C4-2B (cell line): ENCODE data around the gene DIRAS2.

Experiments
- H3K27ac ChIP-seq: fragments of 450-650 bp; 2 replicates; pipeline ENCODE4 v1.5.1; 2017
- CTCF ChIP-seq: fragments of 450-650 bp; conservative IDR thresholded peaks from 2 replicates; pipeline ENCODE4 v1.5.1; 2017; ENCODE audit warnings: mild to moderate bottlenecking
- ZFX ChIP-seq: fragments of 450-650 bp; IDR thresholded peaks from 2 replicates; pipeline ENCODE4 v1.6.1; 2017

DIRAS2 gene

GRCh38 chr9:90642570-90643539 is at the start of gene DIRAS2:
Gene DIRAS2 (minus strand): TSS chr9:90642824. CDS start chr9:90613827, 28,997 bp downstream.
- TF ChIP-seq CTCF (peak; percentile 86), ZFX (no peak)
- no peak within 1 kb of the TSS for H3K27ac ChIP-seq

DNA sequence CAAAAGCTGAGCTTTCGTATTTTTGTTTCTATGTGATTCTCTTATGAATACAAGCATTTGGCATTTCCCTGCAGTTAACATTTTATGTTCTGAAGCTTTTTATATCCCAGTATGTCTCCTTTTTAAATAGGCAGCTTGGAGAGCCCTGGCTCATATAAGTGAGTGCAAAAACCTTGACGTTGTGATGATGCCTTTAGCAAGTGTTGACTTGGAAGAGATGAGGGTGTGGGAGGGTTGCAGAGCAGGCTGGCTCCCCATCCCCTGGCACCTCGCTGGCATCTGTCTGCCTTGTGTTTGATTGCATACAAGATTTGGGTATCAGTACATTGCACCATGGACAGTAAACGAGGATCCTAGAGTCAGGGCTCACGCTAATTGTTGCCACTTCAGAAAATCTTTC is 42.1 kb upstream of the DIRAS2 start:
- TF ChIP-seq ZFX (no peak), CTCF (no peak)
- H3K27ac ChIP-seq, result no peak overlapping the region

DNA sequence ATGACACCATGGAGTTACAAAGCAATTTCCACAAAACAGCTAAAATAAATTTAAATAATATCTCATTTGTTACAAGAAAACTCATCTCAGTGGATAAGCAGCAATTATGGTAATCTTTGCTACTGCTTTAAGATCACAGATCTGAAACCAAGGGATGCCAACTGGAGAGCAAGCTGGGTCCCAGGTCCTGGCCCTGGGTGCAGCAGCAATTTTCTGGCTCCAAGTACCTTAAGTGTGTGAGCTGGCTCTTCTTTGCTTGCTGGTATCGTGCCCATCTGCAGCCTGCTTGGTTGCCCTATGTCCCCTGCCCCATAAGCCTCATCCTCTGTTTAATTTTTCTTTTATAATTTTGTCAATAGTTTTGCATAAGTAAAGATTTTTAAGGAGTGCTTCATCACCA is 41.5 kb upstream of the DIRAS2 start:
- no peak overlapping the region for H3K27ac ChIP-seq
- TF ChIP-seq ZFX (no peak), CTCF (no peak)

DNA sequence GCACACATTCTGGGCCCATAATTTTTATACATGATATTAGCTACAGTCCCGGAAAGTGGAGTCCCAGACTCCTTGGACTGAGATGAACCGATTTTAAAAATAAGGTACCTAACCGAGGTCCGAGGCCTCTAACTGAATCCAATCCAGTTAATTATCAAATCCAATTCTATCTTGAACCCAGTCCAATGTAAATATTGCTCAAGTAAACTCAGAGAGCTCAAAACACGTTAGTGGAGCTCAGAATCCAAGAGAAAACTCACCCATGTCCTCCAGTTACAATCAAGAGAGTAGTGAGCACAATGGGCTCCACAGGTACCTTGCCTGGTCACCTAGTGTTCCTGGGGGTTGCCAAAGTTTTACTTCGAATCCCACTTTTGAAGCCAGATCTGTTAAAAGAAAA is 37.9 kb upstream of the DIRAS2 start:
- H3K27ac ChIP-seq, result no peak overlapping the region
- TF ChIP-seq ZFX (no peak), CTCF (no peak)

DNA sequence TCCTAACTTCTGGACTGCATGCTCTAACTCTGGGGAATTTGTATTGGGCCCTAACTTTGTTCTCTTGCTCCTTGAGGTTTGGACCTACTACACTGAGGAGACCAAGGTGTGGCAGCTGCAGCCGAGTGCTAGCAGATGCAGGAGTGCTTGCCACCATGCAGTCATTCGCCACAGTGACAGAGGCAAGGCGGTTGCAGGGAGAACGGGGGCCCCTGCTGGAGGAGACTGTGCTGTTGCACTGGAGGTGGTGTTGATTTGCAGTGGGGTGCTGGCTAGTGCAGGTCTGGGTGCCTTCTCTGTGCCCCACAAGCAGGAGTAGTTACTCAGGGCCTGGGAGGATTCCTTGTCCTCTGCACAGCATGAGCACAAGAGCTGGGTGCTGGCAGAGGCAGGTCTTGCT is 22.4 kb upstream of the DIRAS2 start:
- H3K27ac ChIP-seq, result no peak overlapping the region
- TF ChIP-seq CTCF (0 out of 2 replicates have a peak, but pooled peaks have one; percentile 3), ZFX (no peak)

GRCh38 chr9:90659650-90660364 is 17.2 kb upstream of the DIRAS2 start:
- no peak for TF ChIP-seq ZFX
- no peak for TF ChIP-seq CTCF
- no peak overlapping the region for H3K27ac ChIP-seq

DNA sequence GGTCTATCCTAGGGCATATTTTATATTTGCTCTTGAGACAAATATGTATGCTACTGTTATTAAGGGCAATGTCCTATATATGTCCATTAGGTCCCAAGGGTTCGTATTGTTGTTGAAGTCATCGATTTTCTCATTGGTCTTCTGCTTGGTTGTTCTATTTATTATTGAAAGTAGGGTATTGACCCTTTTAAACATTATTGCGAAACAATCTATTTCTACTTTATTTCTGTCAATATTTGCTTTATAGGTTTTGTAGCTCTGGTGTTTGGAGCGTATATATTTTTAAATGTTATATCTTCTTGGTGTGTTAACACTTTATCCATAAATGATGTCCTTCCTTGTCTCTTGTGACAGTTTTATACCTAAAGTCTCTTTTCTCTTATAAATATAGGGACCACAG is 16.2 kb upstream of the DIRAS2 start:
- H3K27ac ChIP-seq, result no peak overlapping the region
- TF ChIP-seq CTCF, result no peak
